Astrocyte (in vitro differentiated cells and primary cell): Measurements from ENCODE around the gene DHX16. TPM values are rescaled to one million over a fixed set of nuclear protein-coding genes. Genes with fewer than 3 reads are reported as not detected.
A peak's percentile ranks its signal among the peaks of the same experiment; 100 is the strongest.

Experiments used
- DNase-seq: peaks from one replicate; pipeline ENCODE4 v3.0.0-alpha.2; 2010; ENCODE audit warnings: low read depth
- FAIRE-seq: peaks from 2 replicates; lab custom pipeline; 2011; peaks lifted over from hg19 to GRCh38; lab: Jason Lieb, UNC
- H2AFZ ChIP-seq: 2 replicates; pipeline ENCODE4 v1.6.0; 2012; ENCODE audit warnings: low read depth, low read length, inconsistent platforms
- H3K27ac ChIP-seq: 2 replicates; pipeline ENCODE4 v1.5.1; 2011; ENCODE audit warnings: low read depth, low read length, inconsistent platforms
- H3K27me3 ChIP-seq: 2 replicates; pipeline ENCODE4 v1.6.0; 2011; ENCODE audit warnings: low read length, inconsistent platforms; ENCODE audit not compliant: insufficient read depth
- H3K36me3 ChIP-seq: 2 replicates; pipeline ENCODE4 v1.5.1; 2011; ENCODE audit warnings: low read length, inconsistent platforms; ENCODE audit not compliant: insufficient read depth
- H3K4me1 ChIP-seq: 2 replicates; pipeline ENCODE4 v1.5.1; 2011; ENCODE audit warnings: low read length, inconsistent platforms; ENCODE audit not compliant: insufficient read depth
- H3K4me2 ChIP-seq: 2 replicates; pipeline ENCODE4 v1.6.0; 2012; ENCODE audit warnings: low read length, inconsistent platforms
- H3K4me3 ChIP-seq: 2 replicates; pipeline ENCODE4 v1.5.1; 2011; ENCODE audit warnings: low read depth, mild to moderate bottlenecking, low read length, inconsistent platforms; ENCODE audit not compliant: insufficient read depth
- H3K79me2 ChIP-seq: 2 replicates; pipeline ENCODE4 v1.6.0; 2012; ENCODE audit warnings: mild to moderate bottlenecking, low read length, inconsistent platforms; ENCODE audit not compliant: insufficient read depth
- H3K9ac ChIP-seq: 2 replicates; pipeline ENCODE4 v1.6.0; 2012; ENCODE audit warnings: mild to moderate bottlenecking, low read length, inconsistent platforms
- H3K9me3 ChIP-seq: 2 replicates; pipeline ENCODE4 v1.5.1; 2012; ENCODE audit warnings: low read depth, mild to moderate bottlenecking, low read length, inconsistent platforms; ENCODE audit not compliant: insufficient read depth
- H4K20me1 ChIP-seq: 2 replicates; pipeline ENCODE4 v1.6.0; 2012; ENCODE audit warnings: low read length, inconsistent platforms; ENCODE audit not compliant: insufficient read depth
- H3K27ac Mint-ChIP-seq: one replicate; pipeline ENCODE4 v1.8.0; 2021; ENCODE audit warnings: mild to moderate bottlenecking, mixed read lengths; ENCODE audit not compliant: unreplicated experiment
- H3K27me3 Mint-ChIP-seq: one replicate; pipeline ENCODE4 v1.8.0; 2021; ENCODE audit warnings: low read depth, mixed read lengths; ENCODE audit not compliant: unreplicated experiment
- H3K36me3 Mint-ChIP-seq: one replicate; pipeline ENCODE4 v1.8.0; 2021; ENCODE audit warnings: low read depth, mixed read lengths; ENCODE audit not compliant: unreplicated experiment
- H3K4me1 Mint-ChIP-seq: one replicate; pipeline ENCODE4 v1.8.0; 2021; ENCODE audit warnings: low read depth, mixed read lengths; ENCODE audit not compliant: unreplicated experiment
- H3K4me3 Mint-ChIP-seq: one replicate; pipeline ENCODE4 v1.8.0; 2021; ENCODE audit warnings: mild to moderate bottlenecking, moderate library complexity, mixed read lengths; ENCODE audit not compliant: unreplicated experiment
- H3K9me3 Mint-ChIP-seq: one replicate; pipeline ENCODE4 v1.8.0; 2021; ENCODE audit warnings: mild to moderate bottlenecking, mixed read lengths; ENCODE audit not compliant: unreplicated experiment
- CTCF ChIP-seq: IDR thresholded peaks from 2 replicates; pipeline ENCODE4 v1.5.1; 2011; ENCODE audit warnings: low read depth, mild to moderate bottlenecking, inconsistent platforms, low read length, moderate library complexity; ENCODE audit not compliant: insufficient read depth
- EZH2 ChIP-seq: IDR thresholded peaks from 2 replicates; pipeline ENCODE4 v1.6.1; 2012; ENCODE audit warnings: mild to moderate bottlenecking, low read length, inconsistent platforms; ENCODE audit not compliant: insufficient read depth
- total RNA-seq: library from RNA; stranded (reverse); gene quantifications from 2 replicates; pipeline ENCODE4 v1.2.1, GENCODE V29; 2021

Gene DHX16
- total RNA-seq, 1 donor from 2014 or later = 30.0 TPM

- H3K79me2 ChIP-seq = peaks cover 24% of the 10 kb centered on the region
- no peaks in the 10 kb centered on the region for H3K27me3 ChIP-seq
- peak within 1 kb of the TSS; percentile 86 for H3K27ac ChIP-seq
- H3K27me3 Mint-ChIP-seq = no peaks in the 10 kb centered on the region
- H3K27ac Mint-ChIP-seq = peak within 1 kb of the TSS; percentile 93
- H3K9ac ChIP-seq = peak within 1 kb of the TSS; percentile 92
- peaks cover 29% of the 10 kb centered on the region for H3K36me3 ChIP-seq
- peak; percentile 59 for DNase-seq
- no peak for TF ChIP-seq EZH2
- peak; percentile 30 for TF ChIP-seq CTCF
- peaks cover 7% of the 10 kb centered on the region for H3K4me1 ChIP-seq
- H3K4me2 ChIP-seq = peak within 1 kb of the TSS; percentile 93
- H4K20me1 ChIP-seq = no peaks in the 10 kb centered on the region
- peaks cover 18% of the 10 kb centered on the region for H3K36me3 Mint-ChIP-seq
- H3K9me3 ChIP-seq = no peaks in the 10 kb centered on the region
- peak within 1 kb of the TSS; percentile 92 for H3K4me3 Mint-ChIP-seq
- H2AFZ ChIP-seq = peak within 1 kb of the TSS; percentile 95
- FAIRE-seq = no peak
- peaks cover 15% of the 10 kb centered on the region for H3K4me1 Mint-ChIP-seq
- H3K4me3 ChIP-seq = peak within 1 kb of the TSS; percentile 79
- no peaks in the 10 kb centered on the region for H3K9me3 Mint-ChIP-seq
Observed at GRCh38 chr6:30626484-30627366, 46.1 kb downstream of the DHX16 start, which contains the start of gene ATAT1. Gene ATAT1 (plus strand): TSS chr6:30626874.

GRCh38 chr6:30625511-30625910 lies 47.3 kb downstream of the DHX16 start:
- Histone ChIP-seq H3K27me3 (no peaks in the 10 kb centered on the region), H3K27ac (no peak overlapping the region), H4K20me1 (no peaks in the 10 kb centered on the region), H2AFZ (no peak overlapping the region), H3K9me3 (no peaks in the 10 kb centered on the region), H3K4me2 (no peak overlapping the region), H3K36me3 (peaks cover 24% of the 10 kb centered on the region), H3K79me2 (peaks cover 24% of the 10 kb centered on the region), H3K9ac (no peak overlapping the region), H3K4me3 (no peak overlapping the region), H3K4me1 (peaks cover 5% of the 10 kb centered on the region)
- DNase-seq = no peak
- Mint-ChIP-seq H3K9me3 (no peaks in the 10 kb centered on the region), H3K27me3 (no peaks in the 10 kb centered on the region), H3K27ac (no peak overlapping the region), H3K4me1 (peaks cover 9% of the 10 kb centered on the region), H3K4me3 (peak overlapping the region; percentile 4), H3K36me3 (peaks cover 14% of the 10 kb centered on the region)
- TF ChIP-seq EZH2 (no peak), CTCF (no peak)
- no peak for FAIRE-seq

- H2AFZ ChIP-seq = no peak overlapping the region
- H3K4me3 ChIP-seq = no peak overlapping the region
- no peak for FAIRE-seq
- peaks cover 20% of the 10 kb centered on the region for H3K36me3 ChIP-seq
- no peaks in the 10 kb centered on the region for H3K27me3 Mint-ChIP-seq
- peaks cover 20% of the 10 kb centered on the region for H3K36me3 Mint-ChIP-seq
- H3K79me2 ChIP-seq = peaks cover 40% of the 10 kb centered on the region
- peaks cover 3% of the 10 kb centered on the region for H3K9me3 Mint-ChIP-seq
- peak overlapping the region; percentile 99 for H3K4me3 Mint-ChIP-seq
- H3K27me3 ChIP-seq = no peaks in the 10 kb centered on the region
- TF ChIP-seq EZH2 (no peak), CTCF (no peak)
- H3K4me1 ChIP-seq = peaks cover 10% of the 10 kb centered on the region
- H3K9me3 ChIP-seq = no peaks in the 10 kb centered on the region
- H3K9ac ChIP-seq = no peak overlapping the region
- no peak overlapping the region for H3K4me2 ChIP-seq
- H3K4me1 Mint-ChIP-seq = peaks cover 12% of the 10 kb centered on the region
- H3K27ac Mint-ChIP-seq = peak overlapping the region; percentile 41
- H3K27ac ChIP-seq = no peak overlapping the region
- peaks cover 13% of the 10 kb centered on the region for H4K20me1 ChIP-seq
- no peak for DNase-seq
Observed at GRCh38 chr6:30619561-30619960, 53.2 kb downstream of the DHX16 start.
